OCI-LY1 (cell line): ENCODE measurements around the gene ZFP3.

Experiments used
- EZH2 ChIP-seq: fragments of 200-600 bp; sonication (generic), shearing (Covaris generic); IDR thresholded peaks from 2 replicates; pipeline ENCODE4 v1.8.0; 2017; ENCODE audit warnings: borderline replicate concordance, mixed run types, mild to moderate bottlenecking, antibody characterized with exemption, low read length, moderate library complexity, mixed read lengths
- TF ChIP-seq, protein P1 (sequence below): fragments of 200-600 bp; sonication (generic), shearing (Covaris generic); IDR thresholded peaks from 2 replicates; pipeline ENCODE4 v1.5.1; 2017; ENCODE audit warnings: mild to moderate bottlenecking, antibody characterized with exemption, low read length, moderate library complexity, mixed read lengths

DNA sequence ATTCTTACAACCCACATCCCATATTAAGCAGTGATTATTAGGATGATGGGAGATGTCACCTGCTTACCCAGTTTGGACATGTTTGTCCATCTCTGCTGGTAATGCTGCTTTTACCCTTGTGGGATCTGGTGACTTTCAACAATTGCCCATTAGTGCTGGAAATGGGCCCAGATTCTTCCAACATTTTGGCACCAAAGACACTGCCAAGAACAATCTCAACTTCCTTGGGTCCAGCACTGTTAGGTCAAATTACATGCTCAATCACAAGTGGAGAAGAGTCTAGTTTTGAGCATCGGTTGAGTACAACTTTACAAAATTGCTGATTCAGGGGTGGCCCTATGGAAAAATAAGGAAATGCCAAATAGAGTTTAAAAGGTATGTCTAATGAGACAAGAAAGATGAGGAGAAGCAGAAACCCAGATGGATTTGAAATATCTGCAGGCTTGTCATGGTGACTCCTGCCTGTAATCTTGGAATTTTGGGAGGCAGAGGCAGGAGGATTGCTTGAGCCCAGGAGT lies 13.0 kb upstream of the ZFP3 start:
- TF ChIP-seq EZH2 = no peak
- TF ChIP-seq, protein P1, sequence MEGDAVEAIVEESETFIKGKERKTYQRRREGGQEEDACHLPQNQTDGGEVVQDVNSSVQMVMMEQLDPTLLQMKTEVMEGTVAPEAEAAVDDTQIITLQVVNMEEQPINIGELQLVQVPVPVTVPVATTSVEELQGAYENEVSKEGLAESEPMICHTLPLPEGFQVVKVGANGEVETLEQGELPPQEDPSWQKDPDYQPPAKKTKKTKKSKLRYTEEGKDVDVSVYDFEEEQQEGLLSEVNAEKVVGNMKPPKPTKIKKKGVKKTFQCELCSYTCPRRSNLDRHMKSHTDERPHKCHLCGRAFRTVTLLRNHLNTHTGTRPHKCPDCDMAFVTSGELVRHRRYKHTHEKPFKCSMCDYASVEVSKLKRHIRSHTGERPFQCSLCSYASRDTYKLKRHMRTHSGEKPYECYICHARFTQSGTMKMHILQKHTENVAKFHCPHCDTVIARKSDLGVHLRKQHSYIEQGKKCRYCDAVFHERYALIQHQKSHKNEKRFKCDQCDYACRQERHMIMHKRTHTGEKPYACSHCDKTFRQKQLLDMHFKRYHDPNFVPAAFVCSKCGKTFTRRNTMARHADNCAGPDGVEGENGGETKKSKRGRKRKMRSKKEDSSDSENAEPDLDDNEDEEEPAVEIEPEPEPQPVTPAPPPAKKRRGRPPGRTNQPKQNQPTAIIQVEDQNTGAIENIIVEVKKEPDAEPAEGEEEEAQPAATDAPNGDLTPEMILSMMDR = no peak
